GM18499 (cell line): ENCODE measurements around the gene ARHGEF35.
"Not testable (repeated sequence)": the region's sequence is repeated elsewhere in the genome, so short reads cannot be mapped to it uniquely, and the experiment has no call there.

Source experiments
- ATAC-seq: cut with Tn5 transposase; IDR thresholded peaks from one replicate; pipeline ENCODE4 v1.9.1; 2021; ENCODE audit warnings: moderate number of reproducible peaks; ENCODE audit not compliant: insufficient read depth, unreplicated experiment

Gene ARHGEF35

GRCh38 chr7:144183166-144183565 is 12.5 kb downstream of the ARHGEF35 start, which contains the start of gene CTAGE4:
Gene CTAGE4 (plus strand): TSS chr7:144183466. CDS start chr7:144183504, 38 bp downstream.
- ATAC-seq = not testable (repeated sequence)

DNA sequence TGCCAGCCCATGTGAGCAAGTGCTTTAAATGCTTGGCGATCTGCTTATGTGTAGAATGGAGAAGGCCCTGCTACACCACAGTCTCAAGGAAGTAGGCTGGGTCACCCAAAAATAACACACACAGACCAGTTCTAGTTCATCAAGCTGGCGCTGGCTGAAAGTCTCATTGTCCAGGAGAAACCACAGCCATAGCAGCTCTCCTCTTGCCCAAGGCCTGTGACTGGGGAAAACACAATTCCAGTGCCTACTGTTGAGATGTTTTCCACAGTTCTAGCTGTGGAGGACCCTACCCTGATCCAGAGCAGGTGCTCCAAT is 16.5 kb downstream of the ARHGEF35 start:
- not testable (repeated sequence) for ATAC-seq

GRCh38 chr7:144178380-144179164 is 17.1 kb downstream of the ARHGEF35 start:
- ATAC-seq = peak; percentile 91

- ATAC-seq = no peak
Measured at GRCh38 chr7:144174613-144175012, 21.0 kb downstream of the ARHGEF35 start.

DNA sequence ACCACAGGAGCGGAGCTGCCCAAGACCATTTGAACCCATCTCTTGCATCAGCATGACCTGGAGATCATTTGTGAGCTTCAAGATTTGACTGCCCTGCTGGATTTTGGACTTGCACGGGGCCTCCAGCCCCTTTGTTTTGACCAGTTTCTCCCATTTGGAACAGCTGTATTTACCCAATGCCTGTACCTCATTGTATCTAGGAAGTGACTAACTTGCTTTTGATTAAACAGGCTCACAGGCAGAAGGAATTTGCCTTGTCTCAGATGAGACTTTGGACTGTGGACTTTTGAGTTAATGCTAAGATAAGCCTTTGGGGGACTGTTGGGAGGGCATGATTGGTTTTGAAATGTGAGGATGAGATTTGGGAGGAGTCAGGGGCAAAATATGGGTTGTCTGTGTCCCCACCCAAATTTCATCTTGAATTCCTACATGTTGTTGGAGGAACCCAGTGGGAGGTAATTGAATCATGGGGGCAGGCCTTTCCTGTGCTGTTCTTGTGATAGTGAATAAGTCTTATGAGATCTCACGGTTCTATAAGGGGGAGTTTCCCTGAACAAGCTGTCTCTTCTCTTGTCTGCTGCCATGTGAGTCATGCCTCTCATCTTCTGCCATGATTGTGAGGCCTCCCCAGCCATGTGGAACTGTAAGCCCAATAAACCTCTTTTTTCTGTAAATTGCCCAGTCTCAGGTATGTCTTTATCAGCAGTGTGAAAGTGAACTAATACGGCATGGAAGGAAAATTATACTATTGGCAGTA is 23.9 kb downstream of the ARHGEF35 start:
- not testable (repeated sequence) for ATAC-seq

- no peak for ATAC-seq
Measured at GRCh38 chr7:144164784-144165183, 30.8 kb downstream of the ARHGEF35 start.

DNA sequence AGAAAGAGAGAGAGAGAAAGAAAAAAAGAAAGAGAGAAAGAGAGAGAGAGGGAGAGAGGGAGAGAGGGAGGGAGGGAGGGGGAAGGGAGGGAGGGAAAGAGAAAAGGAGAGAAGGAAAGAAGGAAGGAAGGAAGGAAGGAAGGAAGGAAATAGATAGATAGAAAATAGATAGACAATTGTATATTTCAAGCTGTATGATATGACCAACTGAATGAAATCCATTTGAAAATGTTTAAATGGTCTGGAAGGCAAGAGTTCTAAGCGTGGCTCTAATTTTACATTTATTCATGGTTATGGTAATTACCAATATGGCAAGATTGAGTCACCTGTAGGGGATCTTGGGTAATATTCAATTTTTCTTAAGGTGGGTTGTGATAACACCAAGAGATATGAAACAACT is 36.8 kb downstream of the ARHGEF35 start:
- ATAC-seq = no peak

- no peak for ATAC-seq
Measured at GRCh38 chr7:144148224-144148827, 47.3 kb downstream of the ARHGEF35 start.

DNA sequence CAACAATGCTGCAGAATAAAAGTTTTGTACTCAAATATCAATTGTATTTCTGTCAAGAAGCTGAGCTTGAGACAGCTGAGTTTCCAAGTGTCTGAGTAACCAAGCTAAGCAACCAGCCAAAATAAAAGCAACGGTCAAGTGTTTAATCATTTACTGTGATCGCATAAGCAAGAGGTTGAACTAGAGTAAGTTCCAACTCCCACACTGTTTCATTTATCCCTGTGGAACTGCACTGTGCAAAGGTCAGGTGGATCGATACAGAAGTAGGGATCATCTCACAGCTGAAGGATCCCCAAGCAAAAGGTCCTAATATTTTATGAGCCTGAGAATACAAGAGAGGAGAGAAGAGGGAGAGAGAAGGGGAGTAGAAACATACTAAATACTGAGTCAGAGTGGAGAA is 51.2 kb downstream of the ARHGEF35 start:
- no peak for ATAC-seq

- no peak for ATAC-seq
Measured at GRCh38 chr7:144142187-144142586, 53.4 kb downstream of the ARHGEF35 start.

DNA sequence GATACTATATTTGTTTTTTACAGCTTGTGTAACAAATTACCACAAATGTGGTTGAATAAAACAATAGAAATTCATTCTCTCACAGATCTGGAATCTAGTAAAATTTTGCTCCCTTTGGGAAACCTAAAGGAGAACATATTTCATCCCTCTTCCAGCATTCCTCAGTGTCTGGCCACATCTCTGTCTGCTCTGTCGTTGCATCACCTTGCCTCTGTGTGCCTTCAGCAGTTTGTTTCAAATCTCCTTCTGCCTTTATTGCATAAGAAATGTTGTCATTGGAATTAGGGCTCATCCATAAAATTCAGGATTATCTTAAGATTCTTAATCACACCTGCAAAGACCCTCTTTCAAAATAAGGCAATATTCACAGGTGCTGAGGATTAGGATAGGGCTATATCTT is 58.1 kb downstream of the ARHGEF35 start:
- ATAC-seq = no peak
